PC-3 (cell line): ENCODE data around the gene EFR3B. TPM values are rescaled to one million over a fixed set of nuclear protein-coding genes. Genes with fewer than 3 reads are reported as not detected.

Experiments
- ATAC-seq: fragments of 200-7000 bp; cut with Tn5 transposase; 2 replicates; pipeline ENCODE4 v1.9.1; 2020; ENCODE audit warnings: mild to moderate bottlenecking, moderate library complexity
- BruUV-seq: library from RNA; stranded (reverse); fragments of 400-500 nt; replicated peaks from 2 replicates; lab custom pipeline; 2021; lab: Mats Ljungman, UMichigan
- CTCF ChIA-PET: fragments of 300-600 bp; sonication (Branson Sonifier 250); formaldehyde crosslinking; loops from one replicate; lab custom pipeline; 2022; ENCODE audit warnings: antibody characterized with exemption; lab: Charles Lee
- POLR2A ChIA-PET: fragments of 300-600 bp; sonication (Branson Sonifier 250); formaldehyde crosslinking; loops from one replicate; lab custom pipeline; 2022; ENCODE audit warnings: antibody characterized with exemption; ENCODE audit not compliant: unreplicated experiment; lab: Charles Lee
- DNase-seq: peaks from one replicate; pipeline ENCODE4 v3.0.0-alpha.2; 2015
- H2AFZ ChIP-seq: fragments of 300-600 bp; sonication (generic); 2 replicates; pipeline ENCODE4 v1.6.0; 2016; ENCODE audit warnings: antibody characterized with exemption, low read length
- H3F3A ChIP-seq: fragments of 300-600 bp; sonication (generic); one replicate; pipeline ENCODE4 v1.6.0; 2017; ENCODE audit warnings: antibody characterized with exemption, low read length, control low read depth, mild to moderate bottlenecking; ENCODE audit not compliant: unreplicated experiment
- H3K27ac ChIP-seq: fragments of 300-600 bp; sonication (generic); 2 replicates; pipeline ENCODE4 v1.5.1; 2016; ENCODE audit warnings: mild to moderate bottlenecking, low read length
- H3K27me3 ChIP-seq: fragments of 300-600 bp; sonication (generic); 2 replicates; pipeline ENCODE4 v1.6.1; 2016; ENCODE audit warnings: low read length, mixed read lengths
- H3K36me3 ChIP-seq: fragments of 300-600 bp; sonication (generic); 2 replicates; pipeline ENCODE4 v1.6.1; 2016; ENCODE audit warnings: low read depth, mixed run types, low read length, mixed read lengths
- H3K4me1 ChIP-seq: fragments of 300-600 bp; sonication (generic); 2 replicates; pipeline ENCODE4 v1.5.1; 2016; ENCODE audit warnings: low read length; ENCODE audit not compliant: insufficient read depth
- H3K4me2 ChIP-seq: fragments of 300-600 bp; sonication (generic); 2 replicates; pipeline ENCODE4 v1.6.0; 2016; ENCODE audit warnings: low read length
- H3K4me3 ChIP-seq: fragments of 300-600 bp; sonication (generic); 2 replicates; pipeline ENCODE4 v1.5.1; 2016; ENCODE audit warnings: mild to moderate bottlenecking, low read length, mixed read lengths
- H3K79me2 ChIP-seq: fragments of 300-600 bp; sonication (generic); 2 replicates; pipeline ENCODE4 v1.6.1; 2017; ENCODE audit warnings: low read length, mixed read lengths
- H3K9ac ChIP-seq: fragments of 300-600 bp; sonication (generic); 2 replicates; pipeline ENCODE4 v1.6.0; 2016; ENCODE audit warnings: mild to moderate bottlenecking, low read length
- H3K9me2 ChIP-seq: fragments of 300-600 bp; sonication (generic); replicated peaks from 2 replicates; pipeline ENCODE4 v1.6.1; 2016; ENCODE audit warnings: mixed run types, low read length, mixed read lengths
- H3K9me3 ChIP-seq: fragments of 300-600 bp; sonication (generic); 2 replicates; pipeline ENCODE4 v1.6.1; 2016; ENCODE audit warnings: low read length, mixed read lengths
- H4K20me1 ChIP-seq: fragments of 300-600 bp; sonication (generic); 2 replicates; pipeline ENCODE4 v1.6.1; 2016; ENCODE audit warnings: low read length, mixed read lengths
- EZH2 ChIP-seq: fragments of 300-600 bp; sonication (generic); IDR thresholded peaks from one replicate; pipeline ENCODE4 v1.6.1; 2017; ENCODE audit warnings: antibody characterized with exemption, mild to moderate bottlenecking, low read length; ENCODE audit not compliant: unreplicated experiment
- EZH2phosphoT487 ChIP-seq: fragments of 300-600 bp; sonication (generic); IDR thresholded peaks from 2 replicates; pipeline ENCODE4 v1.6.1; 2018; ENCODE audit warnings: mild to moderate bottlenecking, antibody characterized with exemption, low read length, borderline replicate concordance
- intact Hi-C: fragments of 100-400 bp; cut with micrococcal nuclease; formaldehyde crosslinking; loops from 2 replicates; pipeline ENCODE4 v1.9.0; 2023
- total RNA-seq: library from RNA; depleted of rRNA; stranded (reverse); fragments of >200 nt; gene quantifications from 2 replicates; pipeline ENCODE4 v1.2.3, GENCODE V29; 2014
- TF ChIP-seq, protein P1 (sequence below): fragments of 300-600 bp; sonication (generic); conservative IDR thresholded peaks from 2 replicates; pipeline ENCODE4 v1.5.1; 2017; ENCODE audit warnings: antibody characterized with exemption, low read depth, mild to moderate bottlenecking, low read length

Gene EFR3B
- total RNA-seq, 1 experiment from 2014 or later, result 4.6 TPM

DNA sequence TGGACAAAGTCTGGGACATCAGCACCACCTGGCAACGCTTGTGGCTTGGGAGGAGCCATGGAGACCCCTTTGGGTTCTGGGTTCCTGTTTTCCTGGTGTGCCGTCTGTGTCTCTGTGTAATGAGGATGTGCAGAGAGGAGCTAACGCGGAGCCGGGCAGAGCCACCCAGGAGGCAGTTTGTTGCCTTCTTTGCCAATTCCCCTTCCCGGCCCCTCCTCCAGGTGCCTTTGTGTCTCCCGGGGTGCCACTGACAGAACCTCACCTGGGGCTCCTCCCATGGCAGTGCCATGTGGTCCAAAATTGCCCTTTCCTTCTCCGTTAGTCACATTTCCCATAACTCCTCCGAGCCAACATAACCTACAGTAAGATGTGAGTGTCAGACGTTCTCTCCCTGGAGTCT is 113.5 kb downstream of the EFR3B start:
- no peak overlapping the region for H3K27ac ChIP-seq
- H2AFZ ChIP-seq, result no peak overlapping the region
- no peaks in the 10 kb centered on the region for H3K79me2 ChIP-seq
- TF ChIP-seq, protein P1, sequence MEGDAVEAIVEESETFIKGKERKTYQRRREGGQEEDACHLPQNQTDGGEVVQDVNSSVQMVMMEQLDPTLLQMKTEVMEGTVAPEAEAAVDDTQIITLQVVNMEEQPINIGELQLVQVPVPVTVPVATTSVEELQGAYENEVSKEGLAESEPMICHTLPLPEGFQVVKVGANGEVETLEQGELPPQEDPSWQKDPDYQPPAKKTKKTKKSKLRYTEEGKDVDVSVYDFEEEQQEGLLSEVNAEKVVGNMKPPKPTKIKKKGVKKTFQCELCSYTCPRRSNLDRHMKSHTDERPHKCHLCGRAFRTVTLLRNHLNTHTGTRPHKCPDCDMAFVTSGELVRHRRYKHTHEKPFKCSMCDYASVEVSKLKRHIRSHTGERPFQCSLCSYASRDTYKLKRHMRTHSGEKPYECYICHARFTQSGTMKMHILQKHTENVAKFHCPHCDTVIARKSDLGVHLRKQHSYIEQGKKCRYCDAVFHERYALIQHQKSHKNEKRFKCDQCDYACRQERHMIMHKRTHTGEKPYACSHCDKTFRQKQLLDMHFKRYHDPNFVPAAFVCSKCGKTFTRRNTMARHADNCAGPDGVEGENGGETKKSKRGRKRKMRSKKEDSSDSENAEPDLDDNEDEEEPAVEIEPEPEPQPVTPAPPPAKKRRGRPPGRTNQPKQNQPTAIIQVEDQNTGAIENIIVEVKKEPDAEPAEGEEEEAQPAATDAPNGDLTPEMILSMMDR, result no peak
- no peak for TF ChIP-seq EZH2
- TF ChIP-seq EZH2phosphoT487, result no peak
- BruUV-seq, result no TSS peak
- POLR2A ChIA-PET, result no interaction called here
- no peaks in the 10 kb centered on the region for H3K36me3 ChIP-seq
- DNase-seq, result no peak
- intact Hi-C loops, result no loop called here
- no peaks in the 10 kb centered on the region for H3F3A ChIP-seq
- H3K4me1 ChIP-seq, result no peaks in the 10 kb centered on the region
- H3K27me3 ChIP-seq, result no peaks in the 10 kb centered on the region
- H3K4me3 ChIP-seq, result no peak overlapping the region
- no peaks in the 10 kb centered on the region for H3K9me2 ChIP-seq
- no peak for ATAC-seq
- H3K4me2 ChIP-seq, result no peak overlapping the region
- H3K9ac ChIP-seq, result no peak overlapping the region
- no peaks in the 10 kb centered on the region for H3K9me3 ChIP-seq
- CTCF ChIA-PET, result no interaction called here
- no peaks in the 10 kb centered on the region for H4K20me1 ChIP-seq

- Histone ChIP-seq H3K4me2 (no peak overlapping the region), H3K79me2 (no peaks in the 10 kb centered on the region), H3F3A (no peaks in the 10 kb centered on the region), H3K27ac (no peak overlapping the region), H2AFZ (no peak overlapping the region), H3K9me3 (no peaks in the 10 kb centered on the region), H4K20me1 (no peaks in the 10 kb centered on the region), H3K4me1 (no peaks in the 10 kb centered on the region), H3K9ac (no peak overlapping the region), H3K27me3 (no peaks in the 10 kb centered on the region), H3K36me3 (no peaks in the 10 kb centered on the region), H3K9me2 (no peaks in the 10 kb centered on the region), H3K4me3 (no peak overlapping the region)
- no peak for DNase-seq
- CTCF ChIA-PET, result no interaction called here
- POLR2A ChIA-PET, result no interaction called here
- no TSS peak for BruUV-seq
- intact Hi-C loops, result no loop called here
- TF ChIP-seq, protein P1, result no peak
- no peak for TF ChIP-seq EZH2phosphoT487
- no peak for TF ChIP-seq EZH2
- no peak for ATAC-seq
These were observed 116.4 kb downstream of the EFR3B start for GRCh38 chr2:25158096-25158852.

DNA sequence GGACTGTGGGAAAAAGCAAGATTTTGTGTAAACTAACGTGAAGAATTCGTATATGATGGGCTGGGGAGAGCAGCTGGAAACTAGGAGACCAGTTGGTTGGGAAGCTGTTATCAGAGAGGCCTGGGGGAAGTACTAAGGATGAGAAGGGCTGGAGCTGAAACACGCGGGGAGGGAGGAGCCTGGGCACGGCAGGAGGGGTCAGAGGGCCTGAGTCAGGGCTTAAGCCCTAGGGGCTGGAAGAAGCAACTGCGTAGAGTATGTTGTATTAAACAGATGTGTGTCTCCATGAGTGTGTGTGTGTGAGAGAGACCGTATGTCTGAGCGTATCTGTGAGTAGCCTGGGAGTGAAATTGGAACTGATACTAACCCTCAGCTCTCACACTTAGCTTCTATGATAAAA is 118.1 kb downstream of the EFR3B start:
- ATAC-seq, result no peak

More for the DNA sequence above, 118.1 kb downstream of the EFR3B start:
- Histone ChIP-seq H3K4me1 (no peaks in the 10 kb centered on the region), H3K9me2 (no peaks in the 10 kb centered on the region), H3F3A (no peaks in the 10 kb centered on the region), H3K36me3 (no peaks in the 10 kb centered on the region), H3K9me3 (no peaks in the 10 kb centered on the region), H2AFZ (no peak overlapping the region), H3K27me3 (no peaks in the 10 kb centered on the region), H3K4me2 (no peak overlapping the region), H3K27ac (no peak overlapping the region), H4K20me1 (no peaks in the 10 kb centered on the region), H3K4me3 (no peak overlapping the region), H3K9ac (no peak overlapping the region), H3K79me2 (no peaks in the 10 kb centered on the region)
- intact Hi-C loops, result no loop called here
- POLR2A ChIA-PET, result no interaction called here
- no peak for DNase-seq
- TF ChIP-seq EZH2, result no peak
- TF ChIP-seq, protein P1, result no peak
- no peak for TF ChIP-seq EZH2phosphoT487
- CTCF ChIA-PET, result no interaction called here
- no TSS peak for BruUV-seq
